Measurements from ENCODE around the gene CCDC91. TPM values are rescaled to one million over a fixed set of nuclear protein-coding genes. Genes with fewer than 3 reads are reported as not detected.

The CCDC91 gene
- total RNA-seq, 1 donor from 2014 or later = 36.3 TPM

DNA sequence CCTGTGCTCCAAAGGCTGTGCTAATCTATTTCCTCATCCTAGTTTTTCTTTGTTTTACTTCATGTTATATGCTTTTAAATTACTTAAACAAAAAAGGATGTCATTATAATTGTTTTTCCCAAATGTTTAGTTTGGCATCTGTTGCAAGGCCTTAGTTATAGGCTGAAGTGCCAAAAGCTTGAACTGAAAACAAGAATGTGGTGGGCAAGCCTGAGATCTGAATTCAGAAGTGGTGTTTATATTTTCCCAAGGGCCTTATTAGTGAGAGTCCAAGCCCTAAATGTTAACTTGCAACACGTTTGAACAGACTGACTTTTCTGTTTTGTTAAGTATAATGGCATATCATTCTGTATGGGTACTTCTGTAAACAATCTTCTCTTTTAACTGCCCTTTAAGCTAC lies 326.8 kb downstream of the CCDC91 start:
- DNase-seq (ENCODE audit: low spot score) = no peak

DNA sequence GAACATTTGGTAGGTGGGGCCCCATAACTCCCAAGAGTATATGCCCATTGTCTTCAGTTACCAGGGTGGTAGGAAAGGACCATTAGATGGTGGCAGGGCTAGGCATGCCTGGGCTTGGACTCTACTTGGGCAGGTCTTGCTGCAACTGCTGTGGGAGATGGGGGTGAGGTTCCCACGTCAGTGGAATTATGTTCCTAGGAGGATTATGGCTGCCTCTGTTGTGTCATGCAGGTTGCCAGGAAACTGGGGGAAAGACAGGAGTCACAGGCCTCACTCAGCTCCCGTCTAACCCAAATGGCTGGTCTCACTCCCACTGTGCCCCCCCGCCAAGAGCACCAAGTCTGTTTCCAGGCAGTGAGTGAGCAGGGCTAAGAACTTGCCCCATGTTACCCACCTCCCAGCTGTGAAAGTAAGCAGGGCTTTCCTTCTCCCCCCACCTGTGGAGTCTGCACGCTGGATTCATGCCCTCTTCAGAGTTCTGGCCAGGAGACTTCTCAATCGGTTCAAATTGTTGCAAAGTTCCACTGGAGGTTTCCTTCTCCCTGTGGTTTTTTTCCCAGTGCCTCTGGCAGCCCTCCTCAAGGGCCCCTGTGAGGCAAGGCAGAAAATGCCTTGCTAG lies 337.5 kb downstream of the CCDC91 start:
- no peak for DNase-seq (ENCODE audit: low spot score)

DNA sequence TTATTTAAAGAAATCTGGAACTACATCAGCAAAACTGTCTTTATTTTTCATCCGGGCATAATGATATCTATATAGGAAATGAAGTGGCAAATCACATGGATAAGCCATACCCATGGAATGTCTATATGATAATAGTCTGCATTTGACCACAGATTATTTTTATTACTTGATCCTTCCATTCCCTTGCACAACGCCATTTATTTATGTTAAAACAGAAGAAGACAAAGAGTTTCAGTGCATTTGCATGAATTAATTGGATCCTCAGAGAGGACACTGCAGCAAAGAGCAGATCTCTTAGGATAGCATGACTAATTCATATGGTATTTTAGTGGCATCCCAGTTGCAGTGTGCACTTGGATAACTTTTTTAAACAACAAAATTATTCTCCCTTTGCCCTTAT lies 345.0 kb downstream of the CCDC91 start:
- no peak for DNase-seq (ENCODE audit: low spot score)

DNA sequence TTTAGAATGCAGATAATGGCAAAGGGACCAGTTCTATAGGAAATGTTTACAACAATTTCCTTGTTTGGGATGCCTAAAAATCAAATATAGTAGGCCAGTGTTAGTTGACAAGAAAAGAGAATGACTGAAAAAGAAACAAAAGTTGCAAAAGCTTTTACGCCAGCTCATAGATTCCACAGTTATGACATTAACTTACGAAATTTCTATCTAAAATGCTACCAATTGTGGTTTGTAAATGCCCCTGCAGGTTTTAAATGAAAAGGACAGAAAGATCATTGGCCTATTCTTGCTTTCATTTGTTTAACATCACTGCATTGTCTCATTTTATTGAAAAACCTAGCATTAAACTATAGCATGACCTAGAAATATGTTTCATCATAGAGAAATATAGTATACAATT lies 345.8 kb downstream of the CCDC91 start:
- no peak for DNase-seq (ENCODE audit: low spot score)

DNA sequence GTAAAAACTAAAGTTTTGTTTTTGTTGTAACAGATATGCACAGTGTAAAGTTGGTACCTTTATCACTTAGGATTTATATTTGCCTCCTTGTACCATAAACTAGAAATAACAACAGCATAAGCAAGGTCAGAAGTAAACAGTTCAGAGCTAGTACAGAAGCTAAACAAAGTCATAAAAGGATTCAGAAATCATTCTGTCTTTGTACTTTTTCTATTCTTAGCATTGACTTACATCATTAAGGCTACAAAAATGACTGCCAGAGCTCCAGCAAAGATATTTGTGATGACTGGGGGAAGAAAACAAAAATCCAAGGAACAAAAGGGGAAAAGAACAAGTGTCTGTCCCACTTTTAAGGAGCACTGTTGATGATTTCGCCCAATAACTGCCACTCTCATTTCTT lies 347.2 kb downstream of the CCDC91 start:
- no peak for DNase-seq (ENCODE audit: low spot score)

DNA sequence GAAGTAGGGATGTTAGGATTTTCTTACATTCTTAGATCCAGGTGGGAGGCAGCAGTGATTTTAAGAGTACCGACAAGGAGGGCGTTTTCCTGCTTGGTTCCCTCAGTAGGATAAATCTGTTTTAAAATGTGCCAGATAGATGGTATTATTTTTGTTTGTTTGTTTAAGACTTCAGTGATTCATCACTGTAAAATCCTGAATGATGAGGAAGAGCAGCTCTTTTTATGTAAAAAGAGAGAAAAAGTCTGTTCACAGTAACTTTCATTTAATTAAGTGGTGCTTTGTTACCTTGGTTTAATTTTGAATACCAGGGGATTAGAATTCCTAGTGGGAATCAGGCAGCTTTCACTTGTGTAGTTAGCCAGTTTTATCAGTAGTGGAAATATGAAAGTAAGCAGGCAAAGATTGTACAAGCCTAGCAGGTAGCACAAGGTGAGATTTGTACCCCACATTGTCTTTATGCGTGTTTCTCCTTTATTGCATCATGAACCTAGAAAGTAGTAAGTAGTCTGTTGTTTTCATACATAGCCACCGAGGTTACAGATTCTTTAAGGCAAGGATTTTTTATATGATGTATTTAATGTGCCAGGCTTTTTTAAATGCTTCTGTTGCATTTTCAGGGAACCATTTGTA lies 349.6 kb downstream of the CCDC91 start:
- no peak for DNase-seq (ENCODE audit: low spot score)

DNA sequence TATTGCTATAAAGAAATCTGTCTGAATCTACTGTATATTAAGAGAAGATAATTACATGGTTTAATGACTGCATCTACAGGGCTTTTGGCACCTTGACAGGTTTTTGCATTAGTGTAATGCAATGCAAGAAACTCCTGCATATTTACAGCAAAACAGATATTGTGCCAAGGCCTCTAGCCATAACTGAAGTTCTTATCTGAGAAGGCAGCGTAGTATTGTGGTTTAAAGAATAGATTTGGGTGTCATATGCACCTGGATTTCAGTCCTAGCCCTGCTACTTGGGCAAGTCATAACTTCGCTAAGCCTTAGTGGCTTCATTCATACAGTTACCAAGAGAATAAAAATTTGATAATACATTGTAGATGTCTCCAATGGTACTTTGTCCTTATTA lies 350.1 kb downstream of the CCDC91 start:
- DNase-seq (ENCODE audit: low spot score) = no peak

DNA sequence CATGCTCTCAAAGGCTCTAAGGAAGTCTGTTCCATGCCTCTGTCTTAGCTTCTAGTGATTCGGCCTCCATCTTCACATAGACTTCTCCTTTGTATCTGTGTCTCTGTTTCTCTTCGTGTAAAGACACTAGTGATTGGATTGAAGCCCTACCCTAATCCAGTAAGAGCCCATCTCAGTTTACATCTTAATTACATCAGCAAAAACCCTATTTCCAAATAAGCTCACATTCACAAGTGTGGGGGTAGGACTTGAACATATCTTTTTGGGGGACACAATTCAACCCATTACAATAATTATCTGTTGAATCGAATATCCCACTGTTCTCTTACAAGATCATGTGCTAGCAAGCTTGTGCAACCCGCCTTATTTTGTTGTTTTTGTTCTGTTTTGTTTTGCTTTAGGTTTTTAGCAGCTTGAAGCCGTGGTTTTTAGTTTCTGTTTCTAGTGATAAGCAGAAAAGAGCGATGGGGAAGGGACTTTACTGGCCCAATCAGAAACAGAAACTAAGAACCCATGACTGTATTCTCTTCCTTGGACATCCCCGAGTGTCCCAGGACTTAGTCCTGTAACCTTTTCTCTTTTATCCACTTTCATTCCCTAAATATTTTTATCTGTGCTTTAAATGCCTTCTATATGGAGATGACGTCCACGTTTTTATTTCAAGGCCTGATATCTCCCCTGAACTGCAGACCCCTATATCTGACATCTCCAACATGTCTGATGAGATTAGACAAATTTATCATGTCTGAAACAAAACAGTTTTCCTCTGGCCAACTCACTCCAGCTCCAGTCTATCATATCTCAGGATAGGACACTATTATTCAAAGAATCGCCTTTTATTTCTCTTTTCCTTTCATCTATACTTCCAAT lies 353.0 kb downstream of the CCDC91 start:
- no peak for DNase-seq (ENCODE audit: low spot score)

DNA sequence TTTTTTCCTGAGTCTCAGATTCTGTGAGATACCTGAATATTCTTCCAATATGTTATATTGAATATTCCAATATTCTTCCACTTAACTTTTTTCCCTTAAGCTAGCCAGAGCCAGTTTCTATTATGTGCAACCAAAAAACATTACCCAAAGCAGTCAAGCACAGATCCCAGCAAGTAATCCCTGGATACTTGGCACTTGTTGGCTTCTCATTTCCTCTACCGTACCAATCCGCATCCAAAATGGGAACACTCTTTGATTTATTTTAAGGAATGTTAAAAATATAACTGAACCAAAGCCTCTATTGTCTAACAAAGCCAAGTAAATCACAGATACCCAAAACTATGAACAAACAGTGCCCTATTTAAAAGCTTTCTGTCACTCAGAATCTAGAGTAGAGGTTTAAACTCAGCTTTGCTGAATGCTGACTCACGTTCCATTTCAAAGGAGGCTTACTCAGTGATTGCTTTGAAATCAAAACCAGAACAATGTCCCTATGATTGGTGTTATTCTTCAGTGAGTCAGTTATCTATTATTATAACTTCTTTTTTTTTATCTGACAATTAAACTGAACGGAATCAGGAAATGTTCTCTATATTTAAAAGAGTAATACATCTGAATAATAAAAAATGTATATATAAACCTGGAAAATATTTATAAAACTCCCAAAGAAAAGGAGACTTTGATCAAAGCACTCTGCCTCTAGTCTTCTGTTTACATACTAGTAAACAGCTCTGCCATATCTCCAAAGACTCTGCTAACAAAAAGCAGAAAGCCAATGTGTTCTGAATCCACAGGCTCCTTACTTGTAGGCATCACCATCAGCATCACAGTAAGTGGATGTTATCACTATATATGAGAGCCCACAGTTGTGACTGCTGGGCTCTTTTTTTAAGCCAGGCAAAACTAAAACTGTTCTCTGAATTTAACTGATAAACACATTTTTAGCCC lies 360.8 kb downstream of the CCDC91 start:
- no peak for DNase-seq (ENCODE audit: low spot score)

DNA sequence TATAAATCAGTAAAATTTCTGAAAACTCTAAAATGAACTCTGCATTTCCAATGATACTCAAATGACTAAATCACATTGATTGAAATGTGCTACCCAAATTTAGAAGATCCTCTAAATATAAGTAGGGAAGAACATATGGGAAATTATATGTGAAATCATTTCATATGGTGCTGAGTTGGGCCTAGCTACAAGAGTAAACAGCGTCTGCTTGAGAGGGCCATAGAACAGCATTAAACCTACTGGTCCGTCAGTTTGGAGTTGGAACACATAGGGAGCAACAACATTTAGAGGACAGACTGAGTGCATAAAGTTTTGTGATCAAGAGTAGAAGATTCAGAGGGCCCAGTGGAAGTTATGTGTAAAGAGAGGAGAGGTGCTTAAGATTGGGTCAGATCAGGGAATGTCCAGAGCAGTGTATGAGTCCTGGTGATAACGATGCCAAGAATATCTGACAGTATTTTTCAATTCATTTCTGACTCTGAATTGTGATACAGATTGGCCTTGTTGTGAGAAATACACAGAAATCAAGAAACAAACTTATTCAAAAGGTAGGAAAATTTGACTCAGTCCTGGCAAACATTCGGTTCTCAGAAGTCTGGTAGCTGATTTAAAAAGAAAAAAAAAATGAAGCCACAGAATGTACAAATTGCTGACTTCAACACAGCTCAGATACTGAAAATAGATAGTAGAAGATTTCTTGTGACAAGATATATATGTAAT lies 362.2 kb downstream of the CCDC91 start:
- DNase-seq (ENCODE audit: low spot score) = no peak

DNA sequence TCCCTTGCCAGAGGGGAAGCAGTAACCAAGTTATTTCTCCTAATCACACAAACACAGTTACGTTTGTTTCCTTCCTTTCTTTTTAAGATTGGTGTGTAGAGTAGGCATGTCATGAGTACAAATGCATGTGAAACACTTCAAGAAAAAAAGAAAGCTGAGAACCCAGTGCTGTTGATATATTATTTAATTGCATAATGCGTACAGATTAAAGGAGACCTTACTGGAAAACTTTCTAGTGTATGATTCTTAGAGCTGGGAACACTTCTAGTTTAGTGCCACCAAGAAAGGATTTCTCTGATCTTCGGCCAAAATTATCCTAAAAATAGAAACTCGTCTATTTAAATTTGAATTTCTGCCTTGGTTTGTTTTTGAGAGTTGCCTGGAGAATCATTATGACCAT lies 365.5 kb downstream of the CCDC91 start:
- no peak for DNase-seq (ENCODE audit: low spot score)

DNA sequence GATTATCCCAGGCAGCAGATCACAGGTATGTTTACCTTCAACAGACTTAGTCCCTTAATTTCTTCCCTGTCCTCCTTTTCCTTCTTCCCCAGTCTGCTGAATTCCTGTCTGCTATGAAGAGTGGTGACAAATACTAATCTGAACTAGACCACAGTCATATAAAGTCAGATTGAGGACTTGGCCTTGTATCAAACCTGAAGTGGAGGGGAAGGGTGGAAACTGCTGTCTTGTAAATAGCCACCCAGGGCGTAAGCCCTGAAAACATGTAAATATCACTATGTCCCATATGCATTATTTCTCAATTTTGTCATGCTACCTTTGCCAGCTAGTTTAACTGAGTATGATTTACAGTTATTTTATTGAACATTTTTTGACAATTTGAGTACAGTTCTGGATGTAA lies 368.0 kb downstream of the CCDC91 start:
- DNase-seq (ENCODE audit: low spot score) = no peak

DNA sequence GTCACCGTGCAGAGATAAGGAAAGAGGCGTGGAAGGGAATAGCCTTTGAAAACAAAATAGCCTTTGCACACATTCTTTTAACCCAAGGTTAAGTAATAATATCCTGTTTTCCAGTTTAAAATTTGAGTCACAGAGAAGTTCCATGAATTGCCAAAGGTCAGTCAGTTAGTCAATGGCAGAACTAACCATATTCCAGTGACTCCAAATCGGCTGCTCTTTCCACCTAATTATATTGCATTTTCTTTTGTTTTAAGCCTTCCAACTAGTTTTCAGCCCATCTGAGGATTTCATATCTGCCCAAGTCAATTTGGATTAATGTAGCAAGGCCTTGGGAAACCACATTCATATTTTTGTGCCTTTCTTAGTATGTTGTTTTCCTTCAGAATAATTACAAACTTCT lies 373.0 kb downstream of the CCDC91 start:
- no peak for DNase-seq (ENCODE audit: low spot score)

DNA sequence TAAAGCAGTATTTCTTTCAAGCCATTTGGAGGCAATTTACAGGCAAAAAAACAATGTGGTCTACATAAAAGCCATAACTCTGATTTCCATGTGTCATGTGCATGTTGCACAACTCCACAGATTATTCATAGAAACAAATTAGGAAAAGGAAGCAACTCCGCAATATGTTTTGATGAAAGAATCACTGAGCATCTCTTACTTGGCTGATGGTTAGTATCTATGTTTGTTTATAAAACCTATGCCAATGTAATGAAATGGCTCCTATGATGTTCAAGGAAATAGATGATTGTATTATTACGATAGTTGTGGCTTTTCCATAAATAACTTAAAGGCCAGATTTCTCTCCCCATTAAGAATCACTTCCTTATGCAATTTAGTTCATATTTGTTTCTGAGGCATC lies 373.7 kb downstream of the CCDC91 start:
- no peak for DNase-seq (ENCODE audit: low spot score)

DNA sequence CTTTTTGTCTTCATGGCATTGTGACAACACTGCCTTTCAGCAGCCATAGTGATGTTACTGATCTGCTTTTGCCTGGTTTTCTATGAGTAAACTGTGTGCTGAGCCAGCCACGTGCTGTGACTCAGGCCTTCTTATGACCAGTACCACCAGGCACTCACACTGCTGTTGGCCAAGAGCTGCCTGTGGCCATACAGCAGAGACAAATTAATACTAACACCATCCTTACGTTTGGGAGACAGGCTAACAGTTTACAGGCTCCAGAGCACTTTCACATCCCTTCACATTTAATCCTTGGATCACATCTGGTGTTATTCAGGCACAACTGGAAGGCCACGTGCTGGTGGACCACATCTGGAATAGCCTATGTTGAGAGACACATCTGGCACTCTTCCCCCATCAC lies 377.9 kb downstream of the CCDC91 start:
- no peak for DNase-seq (ENCODE audit: low spot score)

DNA sequence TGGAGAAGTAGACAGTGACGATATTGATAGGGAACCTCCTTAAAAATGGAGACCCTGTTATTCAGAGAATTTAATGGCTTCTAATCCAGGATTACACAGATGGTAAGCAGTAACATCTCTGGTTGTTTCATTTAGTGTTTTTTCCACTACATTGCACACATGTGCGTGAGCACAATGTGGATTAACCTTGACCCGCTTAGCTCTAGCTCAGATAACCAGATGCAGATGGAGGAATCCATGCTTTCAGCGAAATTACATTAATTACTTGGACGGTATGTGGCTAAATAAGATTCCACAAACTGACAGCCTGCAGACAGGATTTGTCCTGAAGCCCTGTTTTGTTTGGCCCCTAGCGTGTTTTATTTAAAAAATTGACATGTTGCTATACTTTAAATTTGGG lies 378.4 kb downstream of the CCDC91 start:
- DNase-seq (ENCODE audit: low spot score) = no peak

DNA sequence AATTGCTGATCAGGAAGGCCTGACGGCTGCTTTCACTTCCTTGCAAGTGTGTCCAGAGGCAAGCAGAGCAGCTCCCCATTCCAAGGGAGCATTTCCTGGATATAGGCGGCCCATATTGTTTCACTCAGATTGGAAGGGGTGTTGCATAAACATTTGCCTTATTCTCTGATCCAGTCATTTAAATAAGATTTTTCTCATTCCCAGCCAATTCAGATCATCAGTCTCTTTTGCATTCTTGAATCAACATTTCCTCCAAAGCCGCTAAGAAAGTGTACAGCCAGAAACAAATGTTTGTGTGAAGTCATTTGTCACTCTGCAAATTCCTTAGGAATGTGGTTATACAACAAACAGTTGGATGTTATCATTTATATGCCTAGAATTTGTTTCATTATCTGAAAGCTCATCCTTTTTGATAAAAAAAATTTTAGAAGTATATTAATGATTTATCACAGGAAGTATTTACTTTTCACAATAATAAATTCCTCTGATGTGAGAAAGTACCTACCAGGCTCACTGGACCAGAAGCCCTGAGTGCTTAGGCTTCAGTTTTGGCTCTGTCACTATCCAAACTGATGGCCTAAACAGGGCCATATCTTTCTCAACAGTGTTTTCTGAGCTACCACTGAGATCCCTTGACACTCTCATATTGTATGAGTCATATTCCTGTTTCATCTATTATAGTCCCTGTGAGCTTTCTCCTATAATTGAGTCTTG lies 379.6 kb downstream of the CCDC91 start:
- no peak for DNase-seq (ENCODE audit: low spot score)

DNA sequence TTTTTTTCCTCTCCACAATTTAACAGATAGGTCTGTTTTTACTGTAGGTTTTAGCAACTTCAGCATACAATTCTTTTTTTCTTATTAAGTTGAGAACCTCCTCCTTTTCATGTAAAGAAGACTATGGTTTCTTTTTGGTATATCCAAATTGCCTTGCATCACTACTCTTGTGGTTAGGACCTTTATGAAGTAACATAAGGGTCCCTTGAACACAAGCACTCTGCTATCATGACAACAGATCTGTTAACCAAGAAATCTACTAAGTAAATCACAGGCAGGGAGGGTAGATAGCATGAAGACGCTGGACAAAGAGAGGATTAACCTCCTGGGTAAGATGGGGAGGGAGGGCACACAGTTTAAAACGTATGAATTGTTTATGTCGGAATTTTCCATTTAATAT lies 380.6 kb downstream of the CCDC91 start:
- DNase-seq (ENCODE audit: low spot score) = no peak

DNA sequence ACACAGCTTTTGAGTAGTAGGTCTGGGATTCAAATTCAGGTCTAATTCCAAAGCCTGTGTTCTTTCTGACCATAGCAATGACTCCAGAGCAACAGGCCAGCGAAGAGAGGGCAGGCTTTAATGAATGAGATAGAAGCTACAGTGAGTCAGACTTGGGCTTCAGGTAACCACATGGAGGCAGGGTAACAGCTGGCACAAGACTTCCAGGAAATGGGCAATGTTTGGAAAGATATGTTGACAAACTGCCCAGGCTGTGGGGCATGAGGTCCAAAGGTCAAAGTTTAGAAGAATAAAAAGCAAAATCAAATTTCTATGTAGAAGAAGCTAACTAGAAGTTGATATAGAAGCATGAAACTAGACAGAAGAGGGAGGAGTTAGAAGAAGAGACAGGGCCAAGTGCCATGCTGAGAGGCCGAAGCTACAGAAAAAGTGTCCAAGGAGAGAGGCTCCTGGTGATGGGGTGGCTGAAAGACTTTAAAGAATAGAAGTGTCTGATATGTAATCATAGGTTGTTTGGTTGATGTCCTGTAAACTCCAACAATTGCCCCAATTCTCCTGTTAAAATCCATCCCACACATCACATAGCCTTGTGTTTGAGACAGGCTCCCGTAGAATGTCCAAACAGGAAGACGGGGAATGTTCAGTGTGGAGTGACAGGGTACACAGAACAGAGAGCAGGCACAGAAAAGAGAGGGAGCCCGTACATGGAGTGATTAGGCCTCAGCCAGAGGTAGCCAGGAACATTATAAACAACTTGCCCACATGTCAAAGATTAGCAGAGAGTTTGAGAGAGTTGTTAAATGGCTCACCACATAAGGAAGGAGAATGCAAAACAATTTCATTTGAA lies 384.7 kb downstream of the CCDC91 start:
- DNase-seq (ENCODE audit: low spot score) = no peak

Data from mesenteric fat pad (tissue), 1 donor.